GM18909 (cell line): ENCODE results near the gene FOLR1.

Experiments
- ATAC-seq: cut with Tn5 transposase; IDR thresholded peaks from one replicate; pipeline ENCODE4 v1.9.1; 2021; ENCODE audit warnings: mild to moderate bottlenecking; ENCODE audit not compliant: unreplicated experiment, poor library complexity

The FOLR1 gene

GRCh38 chr11:72233773-72234513 lies 42.0 kb downstream of the FOLR1 start:
- no peak for ATAC-seq

GRCh38 chr11:72234514-72234830 lies 42.5 kb downstream of the FOLR1 start:
- no peak for ATAC-seq

- ATAC-seq, result no peak
Observed at GRCh38 chr11:72234920-72235319, 43.0 kb downstream of the FOLR1 start.

- no peak for ATAC-seq
Observed at GRCh38 chr11:72235351-72236057, 43.6 kb downstream of the FOLR1 start.

- no peak for ATAC-seq
Observed at GRCh38 chr11:72236083-72236697, 44.2 kb downstream of the FOLR1 start.

- no peak for ATAC-seq
Observed at GRCh38 chr11:72236774-72237111, 44.8 kb downstream of the FOLR1 start.

- ATAC-seq, result no peak
Observed at GRCh38 chr11:72237112-72237931, 45.4 kb downstream of the FOLR1 start.

GRCh38 chr11:72238040-72238450 lies 46.1 kb downstream of the FOLR1 start:
- no peak for ATAC-seq

GRCh38 chr11:72238492-72239312 lies 46.8 kb downstream of the FOLR1 start:
- ATAC-seq, result no peak

- no peak for ATAC-seq
Observed at GRCh38 chr11:72239313-72239848, 47.4 kb downstream of the FOLR1 start.

- ATAC-seq, result no peak
Observed at GRCh38 chr11:72239849-72240460, 48.0 kb downstream of the FOLR1 start.

- ATAC-seq, result no peak
Observed at GRCh38 chr11:72240461-72241290, 48.7 kb downstream of the FOLR1 start.

GRCh38 chr11:72241291-72241781 lies 49.4 kb downstream of the FOLR1 start:
- no peak for ATAC-seq

- no peak for ATAC-seq
Observed at GRCh38 chr11:72242141-72242540, 50.2 kb downstream of the FOLR1 start.

GRCh38 chr11:72243173-72244059 lies 51.5 kb downstream of the FOLR1 start:
- ATAC-seq, result no peak

GRCh38 chr11:72244060-72244360 lies 52.1 kb downstream of the FOLR1 start, which contains the start of gene PHOX2A:
PHOX2A (minus strand) TSS chr11:72244176; CDS start chr11:72244004, 172 bp downstream.
- ATAC-seq, result no peak
